H9 (cell line): ENCODE measurements around the gene SSR3. TPM values are rescaled to one million over a fixed set of nuclear protein-coding genes. Genes with fewer than 3 reads are reported as not detected.

Source experiments
- DNase-seq: peaks from one replicate; pipeline ENCODE4 v3.0.0-alpha.2; 2017
- H2AFZ ChIP-seq: one replicate; pipeline ENCODE4 v1.6.1; 2013; ENCODE audit warnings: mild to moderate bottlenecking, low read length, control low read depth, moderate library complexity
- H2AK5ac ChIP-seq: 2 replicates; pipeline ENCODE4 v1.6.1; 2013; ENCODE audit warnings: low read length, control low read depth, mixed read lengths; ENCODE audit not compliant: insufficient read length
- H2BK120ac ChIP-seq: one replicate; pipeline ENCODE4 v1.6.1; 2013; ENCODE audit warnings: low read depth, mild to moderate bottlenecking, low read length, control low read depth, inconsistent platforms; ENCODE audit not compliant: poor library complexity, severe bottlenecking
- H2BK12ac ChIP-seq: 2 replicates; pipeline ENCODE4 v1.6.1; 2013; ENCODE audit warnings: low read length, control low read depth, mixed read lengths, low read depth; ENCODE audit not compliant: insufficient read length
- H2BK15ac ChIP-seq: 2 replicates; pipeline ENCODE4 v1.6.1; 2013; ENCODE audit warnings: low read depth, low read length, control low read depth
- H2BK20ac ChIP-seq: one replicate; pipeline ENCODE4 v1.6.1; 2013; ENCODE audit warnings: low read depth, mild to moderate bottlenecking, low read length, control low read depth, inconsistent platforms; ENCODE audit not compliant: poor library complexity, severe bottlenecking
- H2BK5ac ChIP-seq: 2 replicates; pipeline ENCODE4 v1.6.1; 2013; ENCODE audit warnings: low read length, control low read depth, mixed read lengths; ENCODE audit not compliant: insufficient read length
- H3K14ac ChIP-seq: 2 replicates; pipeline ENCODE4 v1.6.1; 2013; ENCODE audit warnings: low read length, control low read depth; ENCODE audit not compliant: insufficient read depth
- H3K18ac ChIP-seq: 2 replicates; pipeline ENCODE4 v1.6.1; 2013; ENCODE audit warnings: low read depth, mild to moderate bottlenecking, mixed read lengths, low read length, control low read depth; ENCODE audit not compliant: insufficient read length
- H3K23ac ChIP-seq: 2 replicates; pipeline ENCODE4 v1.6.1; 2013; ENCODE audit warnings: low read length, control low read depth, mixed read lengths, low read depth; ENCODE audit not compliant: insufficient read length
- H3K23me2 ChIP-seq: 2 replicates; pipeline ENCODE4 v1.6.1; 2013; ENCODE audit warnings: low read depth, mild to moderate bottlenecking, mixed read lengths, low read length, control low read depth; ENCODE audit not compliant: insufficient read length, poor library complexity, severe bottlenecking
- H3K27ac ChIP-seq: 2 replicates; pipeline ENCODE4 v1.5.1; 2013; ENCODE audit warnings: low read length, control low read depth, mixed read lengths, low read depth; ENCODE audit not compliant: insufficient read length
- H3K27me3 ChIP-seq: 2 replicates; pipeline ENCODE4 v1.6.1; 2013; ENCODE audit warnings: low read length, control low read depth, inconsistent platforms; ENCODE audit not compliant: insufficient read depth
- H3K4ac ChIP-seq: 2 replicates; pipeline ENCODE4 v1.6.1; 2013; ENCODE audit warnings: low read depth, mild to moderate bottlenecking, control low read depth, inconsistent platforms, low read length, moderate library complexity
- H3K4me1 ChIP-seq: 2 replicates; pipeline ENCODE4 v1.6.1; 2013; ENCODE audit warnings: low read length, control low read depth, inconsistent platforms; ENCODE audit not compliant: insufficient read depth
- H3K4me2 ChIP-seq: 2 replicates; pipeline ENCODE4 v1.6.1; 2013; ENCODE audit warnings: low read length, control low read depth, mixed read lengths; ENCODE audit not compliant: insufficient read length, insufficient read depth
- H3K56ac ChIP-seq: 2 replicates; pipeline ENCODE4 v1.6.1; 2013; ENCODE audit warnings: low read depth, mild to moderate bottlenecking, mixed read lengths, low read length, control low read depth; ENCODE audit not compliant: insufficient read length
- H3K79me1 ChIP-seq: 2 replicates; pipeline ENCODE4 v1.6.1; 2013; ENCODE audit warnings: low read depth, mild to moderate bottlenecking, moderate library complexity, low read length, control low read depth, inconsistent platforms; ENCODE audit not compliant: insufficient read depth, poor library complexity, severe bottlenecking
- H3K79me2 ChIP-seq: 2 replicates; pipeline ENCODE4 v1.6.1; 2013; ENCODE audit warnings: low read length, control low read depth, inconsistent platforms; ENCODE audit not compliant: insufficient read depth
- H3K9ac ChIP-seq: 2 replicates; pipeline ENCODE4 v1.6.1; 2013; ENCODE audit warnings: low read length, control low read depth, mixed read lengths; ENCODE audit not compliant: insufficient read length; ENCODE audit errors: extremely low read depth
- H3K9me3 ChIP-seq: one replicate; pipeline ENCODE4 v1.6.1; 2013; ENCODE audit warnings: low read depth, low read length, inconsistent platforms; ENCODE audit not compliant: control insufficient read depth
- H3T11ph ChIP-seq: one replicate; pipeline ENCODE4 v1.6.1; 2013; ENCODE audit warnings: mild to moderate bottlenecking, low read length, control low read depth, inconsistent platforms
- H4K20me1 ChIP-seq: one replicate; pipeline ENCODE4 v1.6.1; 2013; ENCODE audit not compliant: control insufficient read depth, insufficient read length, insufficient read depth
- H4K5ac ChIP-seq: 2 replicates; pipeline ENCODE4 v1.6.1; 2013; ENCODE audit warnings: low read depth, mild to moderate bottlenecking, mixed read lengths, low read length, control low read depth; ENCODE audit not compliant: insufficient read length
- H4K8ac ChIP-seq: replicated peaks from 2 replicates; pipeline ENCODE4 v1.6.1; 2013; ENCODE audit warnings: low read length, control low read depth, mixed read lengths, low read depth; ENCODE audit not compliant: insufficient read length
- H4K91ac ChIP-seq: 2 replicates; pipeline ENCODE4 v1.6.1; 2013; ENCODE audit warnings: low read depth, mild to moderate bottlenecking, moderate library complexity, mixed read lengths, low read length, control low read depth; ENCODE audit not compliant: insufficient read length
- H3K27ac Mint-ChIP-seq, 3 experiments: 2 replicates in 2 of 3; 3 replicates in 1 of 3; pipeline ENCODE4 v1.8.0; 2020 to 2021; ENCODE audit warnings: mixed read lengths in 3 of 3, mild to moderate bottlenecking in 1 of 3, moderate library complexity in 1 of 3
- H3K27me3 Mint-ChIP-seq: 2 replicates; pipeline ENCODE4 v1.8.0; 2021; ENCODE audit warnings: low read depth, mild to moderate bottlenecking, moderate library complexity, mixed read lengths
- H3K36me3 Mint-ChIP-seq, 3 experiments: 2 replicates in 2 of 3; 3 replicates in 1 of 3; pipeline ENCODE4 v1.8.0; 2020 to 2021; ENCODE audit warnings: low read depth in 3 of 3, mixed read lengths in 3 of 3; ENCODE audit not compliant: insufficient read depth in 1 of 3
- H3K4me1 Mint-ChIP-seq, 2 experiments: 2 replicates each; pipeline ENCODE4 v1.8.0; 2020; ENCODE audit warnings: mixed read lengths in 2 of 2
- H3K4me3 Mint-ChIP-seq, 2 experiments: 2 replicates in 1 of 2; 3 replicates in 1 of 2; pipeline ENCODE4 v1.8.0; 2020 to 2021; ENCODE audit warnings: mild to moderate bottlenecking in 2 of 2, mixed read lengths in 2 of 2, moderate library complexity in 1 of 2
- H3K9me3 Mint-ChIP-seq, 2 experiments: 2 replicates in 1 of 2; 3 replicates in 1 of 2; pipeline ENCODE4 v1.8.0; 2020; ENCODE audit warnings: mild to moderate bottlenecking in 2 of 2, mixed read lengths in 2 of 2, moderate library complexity in 1 of 2
- WGBS: extraction: QIAGEN DNeasy Blood & Tissue Kit; methylation state at CpG from one replicate; pipeline ENCODE4 v1.1.7; 2013; ENCODE audit warnings: missing lambda C conversion rate, low lambda C conversion rate, mixed read lengths; ENCODE audit not compliant: insufficient read length; ENCODE audit errors: extremely low coverage; 5-methylcytosine and 5-hydroxymethylcytosine counted together
- total RNA-seq: library from RNA; stranded (reverse); gene quantifications from 2 replicates; pipeline ENCODE4 v1.2.1, GENCODE V29; 2021
- TF ChIP-seq, protein P1 (sequence below): fragments of 200-600 bp; sonication (generic); conservative IDR thresholded peaks from 3 replicates; pipeline ENCODE4 v1.8.0; 2021; ENCODE audit warnings: antibody characterized with exemption, mild to moderate bottlenecking

The SSR3 gene
- total RNA-seq, 1 experiment from 2014 or later, result 177 TPM

- Histone ChIP-seq H3K14ac (no peak overlapping the region), H3K27ac (no peak overlapping the region), H3K56ac (no peak overlapping the region), H2BK12ac (no peak overlapping the region), H3K18ac (no peak overlapping the region), H3K4ac (no peak overlapping the region), H3K4me1 (no peaks in the 10 kb centered on the region), H4K20me1 (no peaks in the 10 kb centered on the region), H3K79me1 (peaks cover 4% of the 10 kb centered on the region), H3K9me3 (no peaks in the 10 kb centered on the region), H2BK5ac (no peak overlapping the region), H3T11ph (no peak overlapping the region), H3K79me2 (peaks cover 31% of the 10 kb centered on the region; the same call in 1 of the 2 replicates), H3K9ac (no peak overlapping the region), H4K91ac (no peak overlapping the region), H4K8ac (no peak overlapping the region), H3K27me3 (no peaks in the 10 kb centered on the region), H3K23ac (no peak overlapping the region), H2AK5ac (no peak overlapping the region), H3K23me2 (peaks cover 9% of the 10 kb centered on the region), H2AFZ (no peak overlapping the region), H2BK120ac (no peak overlapping the region), H3K4me2 (no peak overlapping the region), H2BK15ac (no peak overlapping the region), H4K5ac (no peak overlapping the region), H2BK20ac (no peak overlapping the region)
- peaks cover 18% of the 10 kb centered on the region in 2 experiments for H3K4me1 Mint-ChIP-seq
- H3K27me3 Mint-ChIP-seq, result no peaks in the 10 kb centered on the region
- TF ChIP-seq, protein P1, sequence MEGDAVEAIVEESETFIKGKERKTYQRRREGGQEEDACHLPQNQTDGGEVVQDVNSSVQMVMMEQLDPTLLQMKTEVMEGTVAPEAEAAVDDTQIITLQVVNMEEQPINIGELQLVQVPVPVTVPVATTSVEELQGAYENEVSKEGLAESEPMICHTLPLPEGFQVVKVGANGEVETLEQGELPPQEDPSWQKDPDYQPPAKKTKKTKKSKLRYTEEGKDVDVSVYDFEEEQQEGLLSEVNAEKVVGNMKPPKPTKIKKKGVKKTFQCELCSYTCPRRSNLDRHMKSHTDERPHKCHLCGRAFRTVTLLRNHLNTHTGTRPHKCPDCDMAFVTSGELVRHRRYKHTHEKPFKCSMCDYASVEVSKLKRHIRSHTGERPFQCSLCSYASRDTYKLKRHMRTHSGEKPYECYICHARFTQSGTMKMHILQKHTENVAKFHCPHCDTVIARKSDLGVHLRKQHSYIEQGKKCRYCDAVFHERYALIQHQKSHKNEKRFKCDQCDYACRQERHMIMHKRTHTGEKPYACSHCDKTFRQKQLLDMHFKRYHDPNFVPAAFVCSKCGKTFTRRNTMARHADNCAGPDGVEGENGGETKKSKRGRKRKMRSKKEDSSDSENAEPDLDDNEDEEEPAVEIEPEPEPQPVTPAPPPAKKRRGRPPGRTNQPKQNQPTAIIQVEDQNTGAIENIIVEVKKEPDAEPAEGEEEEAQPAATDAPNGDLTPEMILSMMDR, result no peak
- no CpG with 5 or more reads among the region's 4 CpGs for WGBS
- no peak overlapping the region; a peak in 1 of 5 replicates for H3K4me3 Mint-ChIP-seq
- peaks cover 41 to 63% (median 60%) of the 10 kb centered on the region in 3 experiments; a peak in 6 of 7 replicates for H3K36me3 Mint-ChIP-seq
- no peak for DNase-seq
- H3K27ac Mint-ChIP-seq, result no peak overlapping the region; a peak in 2 of 7 replicates
- H3K9me3 Mint-ChIP-seq, result no peaks in the 10 kb centered on the region
Observed at GRCh38 chr3:156551746-156552145, 3.2 kb downstream of the SSR3 start.
